GM12878 (cell line): ENCODE measurements around the gene ATP2C2. TPM values are rescaled to one million over a fixed set of nuclear protein-coding genes. Genes with fewer than 3 reads are reported as not detected.

Experiments used
- ATAC-seq: fragments of 200-7000 bp; cut with Tn5 transposase; 3 replicates; pipeline ENCODE4 v1.9.1; 2020; ENCODE audit warnings: mild to moderate bottlenecking, moderate library complexity
- BruUV-seq: library from RNA; stranded (reverse); fragments of 400-500 nt; replicated peaks from 2 replicates; lab custom pipeline; 2021; lab: Mats Ljungman, UMichigan
- CTCF ChIA-PET: fragments of 300-600 bp; sonication (Branson Sonifier 250); formaldehyde crosslinking; extraction: SDS; loops from one replicate; lab custom pipeline; 2021; ENCODE audit warnings: inconsistent platforms; lab: Yijun Ruan, JAX
- POLR2A ChIA-PET: fragments of 350-600 bp; formaldehyde crosslinking; extraction: SDS; loops from one replicate; lab custom pipeline; 2021; ENCODE audit warnings: inconsistent platforms; lab: Charles Lee
- RAD21 ChIA-PET: fragments of 300-600 bp; sonication (Branson Sonifier 250); formaldehyde crosslinking; loops from one replicate; lab custom pipeline; 2023; ENCODE audit warnings: antibody characterized with exemption; ENCODE audit not compliant: unreplicated experiment; lab: Charles Lee
- SMC1A ChIA-PET: fragments of 300-600 bp; sonication (Branson Sonifier 250); formaldehyde crosslinking; loops from one replicate; lab custom pipeline; 2023; ENCODE audit not compliant: unreplicated experiment, uncharacterized antibody; lab: Charles Lee
- DNase-seq: peaks from one replicate; pipeline ENCODE4 v3.0.0-alpha.2; 2011; ENCODE audit warnings: low read depth, low spot score
- FAIRE-seq: peaks from 3 replicates; lab custom pipeline; 2011; peaks lifted over from hg19 to GRCh38; lab: Jason Lieb, UNC
- H2AFZ ChIP-seq: 2 replicates; pipeline ENCODE4 v1.6.0; 2011; ENCODE audit warnings: low read depth, low read length, control low read depth; ENCODE audit not compliant: control insufficient read depth
- H3K27ac ChIP-seq: 2 replicates; pipeline ENCODE4 v1.5.1; 2011; ENCODE audit warnings: control low read depth; ENCODE audit not compliant: control insufficient read depth, insufficient read depth
- H3K27me3 ChIP-seq, 2 experiments: replicated peaks in 1 of 2; 2 replicates each; pipeline versions ENCODE4 v1.6.0 to v1.6.1; 2011; ENCODE audit warnings: low read length in 1 of 2; ENCODE audit not compliant: control insufficient read depth in 2 of 2, insufficient read depth in 2 of 2
- H3K36me3 ChIP-seq, 2 experiments: 2 replicates each; pipeline ENCODE4 v1.5.1; 2011; ENCODE audit warnings: low read length in 1 of 2; ENCODE audit not compliant: control insufficient read depth in 2 of 2, insufficient read depth in 2 of 2
- H3K4me1 ChIP-seq: 2 replicates; pipeline ENCODE4 v1.6.1; 2011; ENCODE audit warnings: mild to moderate bottlenecking, low read length, moderate library complexity, mixed read lengths; ENCODE audit not compliant: control insufficient read depth, insufficient read depth
- H3K4me2 ChIP-seq: 2 replicates; pipeline ENCODE4 v1.6.0; 2011; ENCODE audit warnings: control low read depth; ENCODE audit not compliant: control insufficient read depth, insufficient read depth
- H3K4me3 ChIP-seq: fragments of 200-600 bp; sonication (generic); 2 replicates; pipeline ENCODE4 v1.5.1; 2016
- H3K79me2 ChIP-seq: 2 replicates; pipeline ENCODE4 v1.6.0; 2011; ENCODE audit warnings: low read length; ENCODE audit not compliant: control insufficient read depth, insufficient read depth
- H3K9ac ChIP-seq: 2 replicates; pipeline ENCODE4 v1.8.0; 2011; ENCODE audit warnings: low read length, control low read depth, mixed read lengths; ENCODE audit not compliant: control insufficient read depth, insufficient read depth
- H3K9me3 ChIP-seq: replicated peaks from 3 replicates; pipeline ENCODE4 v1.5.1; 2011; ENCODE audit warnings: mild to moderate bottlenecking, low read length; ENCODE audit not compliant: control insufficient read depth, insufficient read depth
- H4K20me1 ChIP-seq: 2 replicates; pipeline ENCODE4 v1.6.0; 2011; ENCODE audit not compliant: control insufficient read depth, insufficient read depth
- BMI1 ChIP-seq: fragments of 450-650 bp; IDR thresholded peaks from 2 replicates; pipeline ENCODE4 v1.6.1; 2016; ENCODE audit warnings: mild to moderate bottlenecking, moderate library complexity, borderline replicate concordance
- HDAC2 ChIP-seq: fragments of 200-600 bp; sonication (generic); IDR thresholded peaks from 2 replicates; pipeline ENCODE4 v1.6.1; 2017
- IRF4 ChIP-seq: IDR thresholded peaks from 2 replicates; pipeline ENCODE4 v1.6.1; 2011; ENCODE audit warnings: low read depth, low read length
- JUND ChIP-seq: IDR thresholded peaks from 2 replicates; pipeline ENCODE4 v1.6.1; 2012; ENCODE audit warnings: low read depth, mild to moderate bottlenecking, low read length, improper control_type of control experiment, moderate library complexity
- MXI1 ChIP-seq: fragments of 150-350 bp; IDR thresholded peaks from 2 replicates; pipeline ENCODE4 v1.6.1; 2011; ENCODE audit warnings: low read depth, mild to moderate bottlenecking, inconsistent platforms, low read length, improper control_type of control experiment
- RAD21 ChIP-seq: IDR thresholded peaks from 2 replicates; pipeline ENCODE4 v1.6.1; 2011; ENCODE audit warnings: mild to moderate bottlenecking, low read depth, low read length, moderate library complexity; ENCODE audit not compliant: insufficient read depth
- SREBF1 ChIP-seq: IDR thresholded peaks from 2 replicates; pipeline ENCODE4 v1.6.1; 2012; ENCODE audit warnings: mild to moderate bottlenecking, low read length
- TCF7 ChIP-seq: IDR thresholded peaks from 2 replicates; pipeline ENCODE4 v1.6.1; 2014; ENCODE audit warnings: antibody characterized with exemption, borderline replicate concordance
- WRNIP1 ChIP-seq: IDR thresholded peaks from 2 replicates; pipeline ENCODE4 v1.6.1; 2011; ENCODE audit warnings: low read depth, low read length, improper control_type of control experiment, borderline replicate concordance
- WGBS: methylation state at CpG from one replicate; pipeline ENCODE4 v1.1.6; 2016; ENCODE audit warnings: low lambda C conversion rate; ENCODE audit not compliant: insufficient replicate concordance, insufficient coverage; ENCODE audit errors: missing lambda C conversion rate; 5-methylcytosine and 5-hydroxymethylcytosine counted together
- in situ Hi-C: fragments of 300-500 bp; cut with MboI; formaldehyde crosslinking; loops from 9 replicates; pipeline ENCODE4 v1.14.3; 2018; ENCODE audit warnings: mixed read lengths
- intact Hi-C: fragments of 100-400 bp; cut with micrococcal nuclease; formaldehyde crosslinking; loops from one replicate; pipeline ENCODE4 v1.14.2; 2022; ENCODE audit not compliant: unreplicated experiment
- polyA plus RNA-seq, 11 experiments: library from polyadenylated mRNA; depleted of rRNA in 4 of 11; unstranded in 6 of 11; stranded (reverse) in 5 of 11; fragments of >200 nt; fragmentation: Nextera tagmentation in 4 of 11; fragmentation: Illumina TruSeq in 1 of 11; extraction: Ambion mirVana in 4 of 11; extraction: Trizol in 1 of 11; gene quantifications; 1 replicate in 1 of 11; 2 replicates in 10 of 11; pipeline versions ENCODE4 v1.2.1 to v1.2.3, GENCODE V29; 2011 to 2016; ENCODE audit warnings: inconsistent platforms in 2 of 11, missing spikeins in 2 of 11, low read depth in 1 of 11
- total RNA-seq, 4 experiments: library from RNA; depleted of rRNA in 3 of 4; stranded (reverse); fragments of >200 nt in 3 of 4; fragmentation: Illumina TruSeq in 1 of 4; extraction: Trizol in 1 of 4; gene quantifications; 2 replicates each; pipeline versions ENCODE4 v1.2.1 to v1.2.3, GENCODE V29; 2013 to 2021
- TF ChIP-seq, protein P1 (sequence below), 3 experiments: IDR thresholded peaks in 2 of 3; conservative IDR thresholded peaks in 1 of 3; 2 replicates each; pipeline ENCODE4 v1.5.1; 2011; ENCODE audit warnings: low read depth in 3 of 3, low read length in 3 of 3, mild to moderate bottlenecking in 3 of 3, control low read depth in 2 of 3, moderate library complexity in 2 of 3, inconsistent platforms in 1 of 3, mixed read lengths in 1 of 3; ENCODE audit not compliant: control insufficient read depth in 2 of 3, insufficient read depth in 1 of 3; ENCODE audit errors: extremely low read depth in 1 of 3
- TF ChIP-seq, protein P2 (sequence below): fragments of 450-650 bp; IDR thresholded peaks from 2 replicates; pipeline ENCODE4 v1.6.1; 2016; ENCODE audit warnings: mild to moderate bottlenecking
- TF ChIP-seq, protein P3 (sequence below): fragments of 450-650 bp; IDR thresholded peaks from 2 replicates; pipeline ENCODE4 v1.6.1; 2016; ENCODE audit warnings: mild to moderate bottlenecking, moderate library complexity, borderline replicate concordance
- TF ChIP-seq, protein P4 (sequence below): IDR thresholded peaks from 2 replicates; pipeline ENCODE4 v1.6.1; 2011; ENCODE audit warnings: mild to moderate bottlenecking, low read depth, low read length, moderate library complexity; ENCODE audit not compliant: insufficient replicate concordance

Gene ATP2C2
- total and polyA plus RNA-seq, 10 of the 15 experiments (the other 5 are each of a cell fraction or from before 2014, with no cell fraction given), result 0.05 to 0.19 TPM; not detected in 8

DNA sequence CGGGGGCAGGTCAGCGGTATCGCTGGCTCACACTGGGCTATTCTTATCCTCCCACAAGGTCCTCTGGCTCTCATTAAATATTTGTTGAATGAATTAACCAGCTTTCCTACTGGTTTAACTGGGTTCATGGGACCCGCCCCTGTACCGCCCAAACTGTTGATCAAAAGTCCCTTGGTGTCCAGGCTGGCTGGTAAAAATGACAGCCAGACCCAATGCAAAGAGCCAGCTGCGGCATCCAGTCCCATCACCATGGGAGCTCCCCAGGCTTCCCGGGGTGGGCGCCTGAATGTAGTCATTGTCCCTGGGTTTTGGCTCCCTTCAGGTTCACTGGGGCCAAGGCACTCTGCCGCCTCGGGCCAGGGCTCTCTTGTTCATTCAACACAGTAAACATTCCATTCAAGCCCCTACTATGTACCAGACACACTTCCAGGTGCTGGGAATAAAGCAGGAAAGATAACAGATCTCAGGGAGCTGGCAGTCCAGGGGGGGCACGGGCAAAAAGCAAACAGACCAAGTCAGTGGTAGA is 11.7 kb upstream of the ATP2C2 start:
- FAIRE-seq, result no peak
- Histone ChIP-seq H3K4me2 (no peak overlapping the region), H3K4me1 (no peaks in the 10 kb centered on the region), H4K20me1 (no peaks in the 10 kb centered on the region), H2AFZ (no peak overlapping the region), H3K9me3 (no peaks in the 10 kb centered on the region; the same call in 2 of the 3 replicates), H3K36me3 (no peaks in the 10 kb centered on the region), H3K4me3 (no peak overlapping the region), H3K27ac (no peak overlapping the region), H3K79me2 (no peaks in the 10 kb centered on the region), H3K27me3 (no peaks in the 10 kb centered on the region; a peak in 1 of 4 replicates)
- intact Hi-C loops, result no loop called here
- no peak for ATAC-seq
- ChIA-PET CTCF (no interaction called here), POLR2A (no interaction called here)
- BruUV-seq, result no TSS peak
- WGBS, result 52% methylated on average over 11 of the region's 11 CpGs
- TF ChIP-seq WRNIP1 (no peak), RAD21 (no peak), HDAC2 (no peak), MXI1 (no peak), SREBF1 (no peak), JUND (no peak), BMI1 (no peak), IRF4 (no peak), TCF7 (no peak)
- TF ChIP-seq, protein P1, sequence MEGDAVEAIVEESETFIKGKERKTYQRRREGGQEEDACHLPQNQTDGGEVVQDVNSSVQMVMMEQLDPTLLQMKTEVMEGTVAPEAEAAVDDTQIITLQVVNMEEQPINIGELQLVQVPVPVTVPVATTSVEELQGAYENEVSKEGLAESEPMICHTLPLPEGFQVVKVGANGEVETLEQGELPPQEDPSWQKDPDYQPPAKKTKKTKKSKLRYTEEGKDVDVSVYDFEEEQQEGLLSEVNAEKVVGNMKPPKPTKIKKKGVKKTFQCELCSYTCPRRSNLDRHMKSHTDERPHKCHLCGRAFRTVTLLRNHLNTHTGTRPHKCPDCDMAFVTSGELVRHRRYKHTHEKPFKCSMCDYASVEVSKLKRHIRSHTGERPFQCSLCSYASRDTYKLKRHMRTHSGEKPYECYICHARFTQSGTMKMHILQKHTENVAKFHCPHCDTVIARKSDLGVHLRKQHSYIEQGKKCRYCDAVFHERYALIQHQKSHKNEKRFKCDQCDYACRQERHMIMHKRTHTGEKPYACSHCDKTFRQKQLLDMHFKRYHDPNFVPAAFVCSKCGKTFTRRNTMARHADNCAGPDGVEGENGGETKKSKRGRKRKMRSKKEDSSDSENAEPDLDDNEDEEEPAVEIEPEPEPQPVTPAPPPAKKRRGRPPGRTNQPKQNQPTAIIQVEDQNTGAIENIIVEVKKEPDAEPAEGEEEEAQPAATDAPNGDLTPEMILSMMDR (IDR thresholded peaks at IDR 0.05 in 2 of 3, conservative IDR thresholded peaks at IDR 0.05 in 1 of 3; ENCODE audit: control insufficient read depth in 2 of 3, extremely low read depth in 1 of 3, insufficient read depth in 1 of 3, low read depth in 3 of 3, low read length in 3 of 3), result no peak
- TF ChIP-seq, protein P2, sequence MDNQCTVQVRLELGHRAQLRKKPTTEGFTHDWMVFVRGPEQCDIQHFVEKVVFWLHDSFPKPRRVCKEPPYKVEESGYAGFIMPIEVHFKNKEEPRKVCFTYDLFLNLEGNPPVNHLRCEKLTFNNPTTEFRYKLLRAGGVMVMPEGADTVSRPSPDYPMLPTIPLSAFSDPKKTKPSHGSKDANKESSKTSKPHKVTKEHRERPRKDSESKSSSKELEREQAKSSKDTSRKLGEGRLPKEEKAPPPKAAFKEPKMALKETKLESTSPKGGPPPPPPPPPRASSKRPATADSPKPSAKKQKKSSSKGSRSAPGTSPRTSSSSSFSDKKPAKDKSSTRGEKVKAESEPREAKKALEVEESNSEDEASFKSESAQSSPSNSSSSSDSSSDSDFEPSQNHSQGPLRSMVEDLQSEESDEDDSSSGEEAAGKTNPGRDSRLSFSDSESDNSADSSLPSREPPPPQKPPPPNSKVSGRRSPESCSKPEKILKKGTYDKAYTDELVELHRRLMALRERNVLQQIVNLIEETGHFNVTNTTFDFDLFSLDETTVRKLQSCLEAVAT, result no peak
- TF ChIP-seq, protein P3, sequence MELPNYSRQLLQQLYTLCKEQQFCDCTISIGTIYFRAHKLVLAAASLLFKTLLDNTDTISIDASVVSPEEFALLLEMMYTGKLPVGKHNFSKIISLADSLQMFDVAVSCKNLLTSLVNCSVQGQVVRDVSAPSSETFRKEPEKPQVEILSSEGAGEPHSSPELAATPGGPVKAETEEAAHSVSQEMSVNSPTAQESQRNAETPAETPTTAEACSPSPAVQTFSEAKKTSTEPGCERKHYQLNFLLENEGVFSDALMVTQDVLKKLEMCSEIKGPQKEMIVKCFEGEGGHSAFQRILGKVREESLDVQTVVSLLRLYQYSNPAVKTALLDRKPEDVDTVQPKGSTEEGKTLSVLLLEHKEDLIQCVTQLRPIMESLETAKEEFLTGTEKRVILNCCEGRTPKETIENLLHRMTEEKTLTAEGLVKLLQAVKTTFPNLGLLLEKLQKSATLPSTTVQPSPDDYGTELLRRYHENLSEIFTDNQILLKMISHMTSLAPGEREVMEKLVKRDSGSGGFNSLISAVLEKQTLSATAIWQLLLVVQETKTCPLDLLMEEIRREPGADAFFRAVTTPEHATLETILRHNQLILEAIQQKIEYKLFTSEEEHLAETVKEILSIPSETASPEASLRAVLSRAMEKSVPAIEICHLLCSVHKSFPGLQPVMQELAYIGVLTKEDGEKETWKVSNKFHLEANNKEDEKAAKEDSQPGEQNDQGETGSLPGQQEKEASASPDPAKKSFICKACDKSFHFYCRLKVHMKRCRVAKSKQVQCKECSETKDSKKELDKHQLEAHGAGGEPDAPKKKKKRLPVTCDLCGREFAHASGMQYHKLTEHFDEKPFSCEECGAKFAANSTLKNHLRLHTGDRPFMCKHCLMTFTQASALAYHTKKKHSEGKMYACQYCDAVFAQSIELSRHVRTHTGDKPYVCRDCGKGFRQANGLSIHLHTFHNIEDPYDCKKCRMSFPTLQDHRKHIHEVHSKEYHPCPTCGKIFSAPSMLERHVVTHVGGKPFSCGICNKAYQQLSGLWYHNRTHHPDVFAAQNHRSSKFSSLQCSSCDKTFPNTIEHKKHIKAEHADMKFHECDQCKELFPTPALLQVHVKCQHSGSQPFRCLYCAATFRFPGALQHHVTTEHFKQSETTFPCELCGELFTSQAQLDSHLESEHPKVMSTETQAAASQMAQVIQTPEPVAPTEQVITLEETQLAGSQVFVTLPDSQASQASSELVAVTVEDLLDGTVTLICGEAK, result no peak
- TF ChIP-seq, protein P4, sequence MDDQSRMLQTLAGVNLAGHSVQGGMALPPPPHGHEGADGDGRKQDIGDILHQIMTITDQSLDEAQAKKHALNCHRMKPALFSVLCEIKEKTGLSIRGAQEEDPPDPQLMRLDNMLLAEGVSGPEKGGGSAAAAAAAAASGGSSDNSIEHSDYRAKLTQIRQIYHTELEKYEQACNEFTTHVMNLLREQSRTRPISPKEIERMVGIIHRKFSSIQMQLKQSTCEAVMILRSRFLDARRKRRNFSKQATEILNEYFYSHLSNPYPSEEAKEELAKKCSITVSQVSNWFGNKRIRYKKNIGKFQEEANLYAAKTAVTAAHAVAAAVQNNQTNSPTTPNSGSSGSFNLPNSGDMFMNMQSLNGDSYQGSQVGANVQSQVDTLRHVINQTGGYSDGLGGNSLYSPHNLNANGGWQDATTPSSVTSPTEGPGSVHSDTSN, result no peak
- TF ChIP-seq, all 136 proteins: peak for 0
- no peak overlapping the region for H3K9ac ChIP-seq
- in situ Hi-C loops, result no loop called here
- ChIA-PET SMC1A (no interaction called here), RAD21 (no interaction called here)
- no peak for DNase-seq
